NCI-H748 (cell line): ENCODE results near the gene SH3TC1.

Experiments
- DNase-seq: peaks from one replicate; lab custom pipeline; 2025; ENCODE audit not compliant: unreplicated experiment; lab: John Stamatoyannopoulos, UW

The SH3TC1 gene

GRCh38 chr4:8213121-8213520 is 14.0 kb downstream of the SH3TC1 start:
- DNase-seq = no peak

- no peak for DNase-seq
Measured at GRCh38 chr4:8214136-8214535, 15.0 kb downstream of the SH3TC1 start.

DNA sequence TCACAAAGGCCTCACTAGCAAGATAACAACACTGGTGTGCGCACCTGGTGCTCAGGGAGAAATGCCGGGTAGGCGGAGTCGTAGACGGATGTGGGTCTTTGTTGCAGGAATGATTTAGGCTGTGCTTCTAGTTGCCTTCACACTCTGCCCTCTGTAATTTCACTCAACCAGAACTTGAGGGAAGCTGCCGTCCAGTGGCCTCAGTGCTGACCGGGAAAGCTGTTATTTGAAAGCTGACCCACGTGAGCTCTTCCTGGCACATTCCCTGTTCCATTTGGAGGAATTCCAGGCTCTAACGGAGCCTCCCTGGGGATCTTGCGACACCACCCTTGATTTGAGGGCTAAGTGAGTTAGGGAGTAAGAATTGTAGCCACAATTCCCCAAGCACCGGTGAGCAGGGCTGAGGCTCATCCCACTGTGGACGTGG is 15.9 kb downstream of the SH3TC1 start:
- peak; percentile 54 for DNase-seq

DNA sequence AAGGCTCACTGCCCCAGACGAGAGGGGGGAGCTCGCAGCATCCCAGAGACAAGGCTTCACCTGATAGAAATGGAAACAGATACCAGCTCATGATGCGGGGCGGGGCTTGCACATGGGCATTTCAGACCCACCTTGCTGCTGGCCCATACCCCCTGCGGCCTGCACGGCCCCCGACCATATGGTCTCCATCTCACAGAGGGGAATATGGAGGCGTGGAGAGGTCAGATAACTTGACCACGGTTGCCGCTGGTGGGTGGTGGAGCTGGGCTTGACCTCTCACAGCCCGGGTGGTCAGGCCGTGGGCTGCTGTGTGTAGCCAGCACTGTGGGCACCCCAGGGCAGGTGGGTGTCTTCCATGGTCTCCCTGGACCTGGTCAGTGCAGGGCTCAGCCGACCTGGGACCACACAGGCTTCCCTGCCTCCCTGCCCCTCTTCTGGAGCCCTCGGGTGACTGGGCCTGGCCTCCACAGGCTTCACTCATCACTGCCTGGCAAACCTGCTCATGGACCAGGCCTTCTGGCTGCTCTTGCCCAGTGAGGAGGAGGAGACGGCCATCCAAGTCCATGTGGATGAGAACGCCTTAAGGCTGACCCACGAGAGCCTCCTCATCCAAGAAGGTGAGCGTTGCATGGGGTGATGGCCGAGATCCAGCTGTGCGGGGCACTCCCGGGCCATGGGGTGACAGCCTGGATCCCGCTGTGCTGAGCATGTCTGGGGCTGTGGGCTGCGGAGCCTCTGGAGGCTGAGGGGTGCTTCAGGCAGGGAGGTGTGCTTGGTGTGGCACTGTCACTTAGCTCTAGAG is 16.8 kb downstream of the SH3TC1 start:
- no peak for DNase-seq

GRCh38 chr4:8216443-8217245 is 17.6 kb downstream of the SH3TC1 start:
- no peak for DNase-seq

DNA sequence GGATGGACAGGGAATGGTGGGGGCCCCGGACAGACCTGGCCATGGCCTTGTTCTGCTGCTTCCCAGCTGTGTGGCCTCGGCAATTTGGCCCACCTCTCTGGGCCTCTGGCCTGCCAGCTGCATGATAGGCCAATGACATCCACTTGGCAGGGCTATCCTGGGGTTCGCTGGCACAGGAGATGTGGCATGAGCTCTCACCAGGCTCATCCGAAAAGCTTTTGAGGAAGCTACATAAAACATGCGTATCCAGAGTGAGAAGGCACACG is 18.1 kb downstream of the SH3TC1 start:
- DNase-seq = no peak

DNA sequence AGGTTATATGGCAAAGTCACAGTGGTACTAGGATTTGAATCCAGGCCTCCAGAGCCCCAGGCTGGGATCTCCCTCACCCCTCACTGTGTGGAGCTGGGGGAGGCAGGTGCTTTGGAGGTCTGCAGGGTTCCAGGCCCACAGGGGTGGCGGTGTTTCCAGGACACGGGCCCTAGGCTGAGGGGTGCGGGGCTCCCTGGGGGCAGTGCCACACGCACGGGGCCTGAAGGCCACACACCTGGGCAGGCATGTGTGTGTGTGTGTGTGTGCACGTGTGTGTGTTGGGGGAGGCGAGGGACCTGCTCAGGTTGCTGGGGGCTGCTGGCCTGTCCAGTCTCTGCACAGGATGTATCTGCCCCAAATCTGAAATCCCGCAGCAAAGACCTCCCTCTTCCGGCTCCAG is 18.8 kb downstream of the SH3TC1 start:
- no peak for DNase-seq

GRCh38 chr4:8218371-8219031 is 19.4 kb downstream of the SH3TC1 start:
- peak; percentile 81 for DNase-seq

DNA sequence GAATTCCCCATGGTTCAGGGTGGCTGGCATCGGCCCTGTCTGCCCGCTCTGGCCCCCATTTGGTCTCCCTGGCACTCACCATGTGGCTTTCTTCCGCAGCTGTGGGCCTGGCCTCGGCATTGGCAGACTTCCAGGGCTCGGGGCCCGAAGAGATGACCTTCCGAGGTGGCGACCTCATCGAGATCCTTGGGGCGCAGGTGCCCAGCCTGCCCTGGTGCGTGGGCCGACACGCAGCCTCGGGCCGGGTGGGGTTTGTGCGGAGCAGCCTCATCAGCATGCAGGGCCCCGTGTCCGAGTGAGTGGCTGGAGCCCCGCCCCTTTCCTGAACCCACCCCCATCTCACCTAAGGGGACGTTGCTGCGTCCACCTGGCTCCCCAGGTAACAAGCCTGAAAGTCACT is 20.1 kb downstream of the SH3TC1 start:
- no peak for DNase-seq

DNA sequence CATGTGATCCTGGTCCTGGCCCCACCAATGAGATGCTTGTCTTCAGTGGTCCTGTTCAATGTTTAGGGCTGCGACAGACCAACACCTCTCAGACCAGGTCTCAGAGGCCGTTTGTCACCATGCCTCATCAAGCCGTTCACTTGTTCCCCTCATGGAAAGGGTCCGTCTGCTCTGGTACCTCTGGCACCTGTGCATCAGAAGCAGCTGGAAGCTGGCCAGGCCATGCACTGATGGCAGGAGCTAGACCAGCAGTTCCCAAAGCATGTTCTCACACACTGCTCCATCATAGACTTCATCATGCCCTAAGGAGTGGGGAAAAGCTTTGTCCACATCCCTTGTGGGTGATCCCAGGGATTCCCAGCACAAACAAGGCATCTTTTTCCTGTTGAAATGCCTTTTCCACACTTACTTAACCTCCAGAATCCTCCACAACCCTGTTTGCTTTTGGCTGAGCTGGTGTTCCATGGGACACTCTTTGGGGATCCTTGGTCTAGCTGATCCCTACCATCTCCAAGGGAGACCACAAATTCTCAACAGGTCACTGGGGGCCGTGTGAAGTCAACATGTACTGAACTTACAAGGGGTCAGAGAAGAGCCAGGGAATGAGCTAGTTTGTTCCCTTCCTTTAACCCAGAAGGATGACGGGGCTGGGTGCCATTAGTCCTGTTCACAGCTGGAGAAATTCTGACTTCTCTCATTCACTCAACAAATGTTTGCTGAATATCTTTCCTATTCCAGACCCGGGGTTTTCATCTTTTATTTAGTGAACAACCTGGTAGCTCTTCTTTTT is 21.8 kb downstream of the SH3TC1 start:
- no peak for DNase-seq

GRCh38 chr4:8221476-8221875 is 22.4 kb downstream of the SH3TC1 start:
- DNase-seq = no peak

DNA sequence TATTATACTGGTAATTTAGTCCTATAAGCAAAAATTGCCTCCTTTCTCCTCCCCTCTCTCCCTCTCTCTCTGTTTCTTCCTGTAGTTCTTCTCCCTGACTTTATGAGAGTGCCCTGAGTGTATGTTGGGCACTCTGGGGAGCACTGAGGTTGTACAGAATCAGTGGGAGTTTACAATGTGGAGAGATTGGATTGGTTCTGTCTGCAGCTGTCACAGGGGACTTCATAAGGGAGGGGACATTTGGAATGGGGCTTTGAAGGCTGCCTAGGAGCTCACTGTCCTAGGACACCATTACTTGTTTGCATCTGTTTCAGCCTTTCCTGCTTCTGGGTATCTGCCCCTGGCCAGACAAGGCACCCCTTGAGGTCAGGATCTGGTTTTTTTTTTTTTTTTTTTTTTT is 22.9 kb downstream of the SH3TC1 start:
- no peak for DNase-seq

DNA sequence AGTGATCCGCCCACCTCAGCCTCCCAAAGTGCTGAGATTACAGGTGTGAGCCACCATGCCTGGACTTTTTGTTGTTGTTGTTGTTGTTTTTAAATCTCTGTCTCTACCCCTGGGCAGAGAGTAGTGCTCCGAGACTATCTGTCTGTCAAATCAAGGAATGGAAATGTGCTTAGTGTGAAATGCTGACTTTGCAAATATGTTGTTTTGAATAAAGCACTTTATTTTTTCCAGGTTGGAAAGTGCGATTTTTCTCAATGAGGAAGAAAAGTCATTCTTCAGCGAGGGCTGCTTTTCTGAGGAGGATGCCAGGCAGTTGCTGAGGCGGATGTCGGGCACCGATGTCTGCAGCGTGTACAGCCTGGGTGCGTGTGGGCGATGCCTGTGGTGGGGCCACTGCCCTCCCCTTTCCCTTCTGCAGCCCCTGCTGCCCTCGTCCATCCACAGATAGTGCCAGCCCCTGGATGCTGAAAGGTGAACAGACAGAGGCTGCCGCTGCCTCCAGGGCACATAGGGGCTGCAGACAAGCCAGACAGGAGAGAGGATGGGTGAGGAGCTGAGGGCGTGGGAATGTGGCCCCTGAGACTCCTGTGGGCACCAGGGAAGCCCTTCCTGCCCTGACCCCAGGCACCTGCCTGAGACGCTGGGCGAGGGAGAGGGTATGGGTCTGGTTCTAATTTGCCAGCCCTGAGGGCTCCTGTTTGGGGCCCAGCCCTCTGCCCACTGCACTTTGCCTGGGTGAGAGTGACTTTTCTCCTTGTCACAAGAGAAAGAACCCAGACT is 23.7 kb downstream of the SH3TC1 start:
- no peak for DNase-seq

- DNase-seq = no peak
Measured at GRCh38 chr4:8224267-8224974, 25.3 kb downstream of the SH3TC1 start.

DNA sequence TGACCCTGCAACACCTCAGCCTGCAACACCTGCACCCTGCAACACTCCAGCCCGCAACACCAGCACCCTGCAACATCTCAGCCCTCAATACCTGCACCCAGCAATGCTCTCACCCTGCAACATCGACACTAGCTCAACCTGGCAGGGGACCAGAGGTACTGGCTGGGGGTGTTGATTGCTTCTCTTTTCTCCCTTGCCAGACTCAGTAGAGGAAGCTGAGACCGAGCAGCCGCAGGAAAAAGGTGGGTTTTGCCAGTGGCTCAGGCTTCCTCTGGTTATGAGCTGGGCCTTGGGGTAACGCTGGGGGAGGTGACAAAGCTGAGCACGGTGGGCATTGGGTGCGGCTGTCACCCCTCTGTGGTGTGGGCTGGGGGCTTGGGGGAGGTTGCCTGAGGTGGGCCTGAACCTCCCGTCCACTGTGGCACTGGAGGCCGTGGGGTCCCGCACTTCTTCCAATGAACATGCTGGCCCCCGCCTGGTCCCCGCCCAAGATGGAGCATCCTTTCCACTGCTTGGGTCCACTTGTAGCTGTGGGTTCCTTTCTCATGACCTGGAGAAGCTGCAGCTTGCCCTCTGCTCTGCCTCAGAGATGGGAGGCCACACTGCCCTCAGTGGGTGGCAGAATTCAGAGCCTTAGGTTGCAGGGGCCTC is 26.0 kb downstream of the SH3TC1 start:
- DNase-seq = no peak

- DNase-seq = peak; percentile 84
Measured at GRCh38 chr4:8225706-8226443, 26.8 kb downstream of the SH3TC1 start.

DNA sequence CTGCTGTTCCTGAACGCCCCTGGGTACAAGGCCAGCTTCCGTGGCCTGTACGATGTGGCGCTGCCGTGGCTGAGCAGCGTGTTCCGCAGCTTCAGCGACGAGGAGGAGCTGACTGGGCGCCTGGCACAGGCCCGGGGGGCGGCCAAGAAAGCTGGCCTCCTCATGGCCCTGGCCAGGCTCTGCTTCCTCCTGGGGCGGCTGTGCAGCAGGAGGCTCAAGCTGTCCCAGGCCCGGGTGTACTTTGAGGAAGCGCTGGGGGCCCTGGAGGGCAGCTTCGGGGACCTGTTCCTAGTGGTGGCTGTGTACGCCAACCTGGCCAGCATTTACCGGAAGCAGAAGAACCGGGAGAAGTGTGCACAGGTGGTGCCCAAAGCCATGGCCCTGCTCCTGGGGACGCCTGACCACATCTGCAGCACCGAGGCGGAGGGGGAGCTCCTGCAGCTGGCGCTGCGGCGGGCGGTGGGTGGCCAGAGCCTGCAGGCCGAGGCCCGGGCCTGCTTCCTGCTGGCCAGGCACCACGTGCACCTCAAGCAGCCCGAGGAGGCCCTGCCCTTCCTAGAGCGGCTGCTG is 28.2 kb downstream of the SH3TC1 start:
- DNase-seq = no peak

GRCh38 chr4:8227771-8228318 is 28.8 kb downstream of the SH3TC1 start:
- DNase-seq = no peak
